Measurements from ENCODE around the gene CTAGE9.

The CTAGE9 gene

DNA sequence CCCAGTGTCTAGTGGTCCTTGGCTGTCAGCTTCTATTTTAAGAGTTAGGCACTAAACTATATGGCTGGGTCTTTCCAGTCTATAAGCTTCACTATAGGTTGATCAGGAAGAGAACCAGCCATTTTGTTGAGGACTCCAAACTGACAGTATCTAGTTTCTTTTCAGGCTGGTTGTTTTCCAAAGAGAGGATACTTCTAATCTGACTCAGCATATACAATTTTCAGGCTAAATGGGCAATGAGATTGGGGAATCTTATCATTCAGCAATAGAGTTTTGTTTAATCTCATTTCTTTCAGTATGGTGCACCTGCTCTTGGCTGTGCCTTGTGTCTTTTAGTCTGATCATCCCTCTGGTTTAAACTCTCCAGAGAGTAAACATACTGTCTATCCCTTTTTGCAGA, 20.4 kb upstream of the CTAGE9 start:
- H2AFZ ChIP-seq (ENCODE audit: low read depth, low read length, severe bottlenecking), result no peak overlapping the region
- H3F3A ChIP-seq (ENCODE audit: insufficient read depth), result no peaks in the 10 kb centered on the region; the same call in 1 of the 2 replicates
- H3K9ac ChIP-seq (ENCODE audit: low read length), result no peak overlapping the region
- H3K27me3 ChIP-seq (ENCODE audit: low read length), result no peaks in the 10 kb centered on the region
- no peak overlapping the region for H3K27ac ChIP-seq (ENCODE audit: low read depth, low read length)
- H3K4me3 ChIP-seq (ENCODE audit: insufficient read depth, low read length, poor library complexity, severe bottlenecking), result no peak overlapping the region
- peaks cover 15% of the 10 kb centered on the region for H3K36me3 ChIP-seq (ENCODE audit: low read length)
- H4K20me1 ChIP-seq (ENCODE audit: low read depth, low read length), result no peaks in the 10 kb centered on the region
- TF ChIP-seq CTCF (IDR thresholded peaks at IDR 0.05; ENCODE audit: insufficient read depth, low read length, poor library complexity, severe bottlenecking) (no peak), EZH2phosphoT487 (conservative IDR thresholded peaks at IDR 0.05; ENCODE audit: low read length) (no peak)
- H3K9me3 ChIP-seq (ENCODE audit: insufficient read depth, low read length), result no peaks in the 10 kb centered on the region
- H3K9me2 ChIP-seq (replicated peaks; ENCODE audit: insufficient read depth, low read length), result no peaks in the 10 kb centered on the region
- no peaks in the 10 kb centered on the region for H3K79me2 ChIP-seq (ENCODE audit: insufficient read depth, low read length)
- no peak overlapping the region for H3K4me2 ChIP-seq (ENCODE audit: low read depth, low read length, poor library complexity, severe bottlenecking)

- Histone ChIP-seq H3K27me3 (ENCODE audit: low read length) (no peaks in the 10 kb centered on the region), H3K4me3 (ENCODE audit: insufficient read depth, low read length, poor library complexity, severe bottlenecking) (no peak overlapping the region), H3K79me2 (ENCODE audit: insufficient read depth, low read length) (no peaks in the 10 kb centered on the region), H3K9me3 (ENCODE audit: insufficient read depth, low read length) (no peaks in the 10 kb centered on the region), H3K9ac (ENCODE audit: low read length) (no peak overlapping the region), H2AFZ (ENCODE audit: low read depth, low read length, severe bottlenecking) (no peak overlapping the region), H3K4me2 (ENCODE audit: low read depth, low read length, poor library complexity, severe bottlenecking) (no peak overlapping the region), H3K36me3 (ENCODE audit: low read length) (peaks cover 19% of the 10 kb centered on the region), H3K9me2 (replicated peaks; ENCODE audit: insufficient read depth, low read length) (no peaks in the 10 kb centered on the region), H3F3A (ENCODE audit: insufficient read depth) (no peaks in the 10 kb centered on the region; the same call in 1 of the 2 replicates), H3K27ac (ENCODE audit: low read depth, low read length) (no peak overlapping the region), H4K20me1 (ENCODE audit: low read depth, low read length) (no peaks in the 10 kb centered on the region)
- TF ChIP-seq CTCF (IDR thresholded peaks at IDR 0.05; ENCODE audit: insufficient read depth, low read length, poor library complexity, severe bottlenecking) (no peak), EZH2phosphoT487 (conservative IDR thresholded peaks at IDR 0.05; ENCODE audit: low read length) (no peak)
These were observed 19.4 kb upstream of the CTAGE9 start for GRCh38 chr6:131730264-131730663.

- no peak overlapping the region for H2AFZ ChIP-seq (ENCODE audit: low read depth, low read length, severe bottlenecking)
- no peaks in the 10 kb centered on the region for H3K27me3 ChIP-seq (ENCODE audit: low read length)
- H3K9me3 ChIP-seq (ENCODE audit: insufficient read depth, low read length), result no peaks in the 10 kb centered on the region
These were observed 18.7 kb upstream of the CTAGE9 start for GRCh38 chr6:131729550-131729949.

More at GRCh38 chr6:131729550-131729949, 18.7 kb upstream of the CTAGE9 start:
- Histone ChIP-seq H3K9ac (ENCODE audit: low read length) (no peak overlapping the region), H3K36me3 (ENCODE audit: low read length) (peaks cover 21% of the 10 kb centered on the region), H3K27ac (ENCODE audit: low read depth, low read length) (no peak overlapping the region), H3K79me2 (ENCODE audit: insufficient read depth, low read length) (no peaks in the 10 kb centered on the region), H3K9me2 (replicated peaks; ENCODE audit: insufficient read depth, low read length) (no peaks in the 10 kb centered on the region), H4K20me1 (ENCODE audit: low read depth, low read length) (no peaks in the 10 kb centered on the region), H3K4me3 (ENCODE audit: insufficient read depth, low read length, poor library complexity, severe bottlenecking) (no peak overlapping the region), H3K4me2 (ENCODE audit: low read depth, low read length, poor library complexity, severe bottlenecking) (no peak overlapping the region), H3F3A (ENCODE audit: insufficient read depth) (no peaks in the 10 kb centered on the region; the same call in 1 of the 2 replicates)
- TF ChIP-seq EZH2phosphoT487 (conservative IDR thresholded peaks at IDR 0.05; ENCODE audit: low read length) (no peak), CTCF (IDR thresholded peaks at IDR 0.05; ENCODE audit: insufficient read depth, low read length, poor library complexity, severe bottlenecking) (no peak)
